HG03045 (cell line): Measurements from ENCODE around the gene SFI1.

ENCODE experiments used
- ATAC-seq: cut with Tn5 transposase; IDR thresholded peaks from one replicate; pipeline ENCODE4 v1.9.1; 2021; ENCODE audit warnings: mild to moderate bottlenecking, moderate library complexity; ENCODE audit not compliant: unreplicated experiment

The SFI1 gene

DNA sequence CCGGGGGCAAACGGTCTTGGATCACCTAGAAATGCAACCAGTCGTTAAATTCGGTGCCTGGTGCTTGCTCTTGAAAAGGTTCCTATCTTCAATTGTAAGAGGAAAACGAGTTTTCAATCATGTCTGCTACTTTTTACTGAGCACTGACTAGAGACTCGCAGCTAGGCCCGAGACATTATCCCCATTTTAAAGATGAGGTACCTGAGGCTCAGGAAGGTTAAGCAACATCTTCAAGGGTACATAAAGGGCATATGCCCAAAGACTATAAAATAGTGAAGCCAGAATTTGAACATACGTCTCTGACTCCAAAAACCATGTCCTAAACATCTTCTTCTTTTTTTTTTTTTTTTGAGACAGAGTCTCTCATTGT, 166.3 kb downstream of the SFI1 start:
- ATAC-seq: no peak
